GM21576 (cell line): Measurements from ENCODE around the gene ZBTB16.

ENCODE experiments used
- ATAC-seq: cut with Tn5 transposase; IDR thresholded peaks from one replicate; pipeline ENCODE4 v1.9.1; 2021; ENCODE audit warnings: mild to moderate bottlenecking, moderate library complexity; ENCODE audit not compliant: unreplicated experiment

ZBTB16 gene

GRCh38 chr11:114178656-114179055, 119.1 kb downstream of the ZBTB16 start:
- no peak for ATAC-seq

GRCh38 chr11:114179234-114179941, 119.9 kb downstream of the ZBTB16 start:
- ATAC-seq: no peak

- no peak for ATAC-seq
Measured at GRCh38 chr11:114180301-114181055, 121.0 kb downstream of the ZBTB16 start.

GRCh38 chr11:114181195-114181594, 121.7 kb downstream of the ZBTB16 start:
- no peak for ATAC-seq

GRCh38 chr11:114181752-114182151, 122.2 kb downstream of the ZBTB16 start:
- no peak for ATAC-seq

GRCh38 chr11:114182471-114183043, 123.0 kb downstream of the ZBTB16 start:
- ATAC-seq: no peak

- ATAC-seq: no peak
Measured at GRCh38 chr11:114183044-114183511, 123.6 kb downstream of the ZBTB16 start.

GRCh38 chr11:114185436-114185835, 125.9 kb downstream of the ZBTB16 start:
- no peak for ATAC-seq

GRCh38 chr11:114187173-114187572, 127.7 kb downstream of the ZBTB16 start:
- ATAC-seq: no peak

GRCh38 chr11:114188851-114189570, 129.5 kb downstream of the ZBTB16 start:
- ATAC-seq: no peak

GRCh38 chr11:114190630-114191029, 131.1 kb downstream of the ZBTB16 start:
- no peak for ATAC-seq

- no peak for ATAC-seq
Measured at GRCh38 chr11:114191893-114192292, 132.4 kb downstream of the ZBTB16 start.

GRCh38 chr11:114192841-114193389, 133.4 kb downstream of the ZBTB16 start:
- no peak for ATAC-seq

- no peak for ATAC-seq
Measured at GRCh38 chr11:114193730-114194679, 134.5 kb downstream of the ZBTB16 start.

GRCh38 chr11:114194702-114195101, 135.2 kb downstream of the ZBTB16 start:
- no peak for ATAC-seq

GRCh38 chr11:114195151-114195550, 135.6 kb downstream of the ZBTB16 start:
- ATAC-seq: no peak

- no peak for ATAC-seq
Measured at GRCh38 chr11:114195981-114196731, 136.6 kb downstream of the ZBTB16 start.

- no peak for ATAC-seq
Measured at GRCh38 chr11:114196997-114197703, 137.6 kb downstream of the ZBTB16 start.
